NCI-H1092 (cell line): ENCODE results near the gene INPP4B.

ENCODE experiments used
- DNase-seq: peaks from one replicate; lab custom pipeline; 2025; lab: John Stamatoyannopoulos, UW

INPP4B gene

DNA sequence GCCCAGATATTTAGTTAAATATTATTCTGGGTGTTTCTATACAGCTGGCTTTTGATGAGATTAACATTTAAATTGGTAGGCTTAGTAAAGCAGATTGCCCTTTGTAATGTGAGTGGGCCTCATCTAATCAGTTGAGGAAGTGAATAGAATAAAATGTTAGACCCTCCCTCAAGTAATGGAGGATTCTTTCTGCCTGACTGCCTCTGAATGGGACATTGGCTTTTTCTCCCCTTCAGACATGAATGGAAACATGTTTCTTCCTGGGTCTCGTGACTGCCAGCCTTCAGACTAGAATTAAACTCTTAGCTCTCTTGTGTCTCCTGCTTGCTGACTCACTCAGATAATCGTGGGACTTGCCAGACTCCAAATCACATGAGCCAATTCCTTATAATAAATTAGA lies 266.7 kb downstream of the INPP4B start:
- DNase-seq = no peak

- no peak for DNase-seq
Observed at GRCh38 chr4:142574306-142574705, 271.8 kb downstream of the INPP4B start.

- no peak for DNase-seq
Observed at GRCh38 chr4:142572071-142572470, 274.0 kb downstream of the INPP4B start.

- DNase-seq = no peak
Observed at GRCh38 chr4:142567620-142568451, 278.3 kb downstream of the INPP4B start.

GRCh38 chr4:142567199-142567598 lies 278.9 kb downstream of the INPP4B start:
- no peak for DNase-seq

GRCh38 chr4:142566777-142567176 lies 279.3 kb downstream of the INPP4B start:
- DNase-seq = no peak

GRCh38 chr4:142566243-142566642 lies 279.9 kb downstream of the INPP4B start:
- DNase-seq = no peak

DNA sequence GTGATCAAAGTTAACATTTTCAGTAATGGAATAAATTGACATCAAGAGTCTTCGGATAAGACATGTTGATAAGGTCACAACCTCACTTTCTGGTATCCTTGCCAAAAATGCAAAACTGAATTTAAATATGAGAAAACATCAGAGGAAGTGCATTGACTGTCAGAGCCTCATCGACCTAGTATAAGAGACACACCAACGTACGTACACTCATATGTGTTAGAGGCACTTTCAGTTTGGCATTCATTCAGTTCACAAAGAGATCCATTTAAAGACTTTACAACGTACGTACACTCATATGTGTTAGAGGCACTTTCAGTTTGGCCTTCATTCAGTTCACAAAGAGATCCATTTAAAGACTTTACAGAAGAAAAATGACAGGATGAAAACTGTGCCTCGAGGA lies 280.3 kb downstream of the INPP4B start:
- DNase-seq = no peak

- DNase-seq = no peak
Observed at GRCh38 chr4:142563682-142564291, 282.3 kb downstream of the INPP4B start.

DNA sequence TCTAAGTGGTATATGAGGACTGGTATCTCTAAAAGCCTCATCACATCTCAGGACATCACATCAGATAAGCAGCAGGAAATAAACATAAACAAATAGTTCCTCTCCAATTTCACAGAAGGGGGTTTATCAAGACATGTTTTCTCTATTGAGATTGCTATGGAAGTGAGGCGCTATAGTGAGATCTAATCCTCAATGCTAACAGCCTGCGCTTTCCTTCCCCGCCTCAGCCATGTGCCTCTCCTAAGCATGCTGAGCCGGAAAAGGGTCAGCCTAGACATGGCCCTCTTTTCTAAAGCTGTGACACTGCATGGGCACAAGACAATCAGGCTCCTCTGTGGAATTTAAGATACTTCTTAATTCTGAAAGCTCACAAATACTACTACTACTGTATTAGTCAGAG lies 286.1 kb downstream of the INPP4B start:
- DNase-seq = no peak

GRCh38 chr4:142558851-142559250 lies 287.2 kb downstream of the INPP4B start:
- DNase-seq = no peak

- no peak for DNase-seq
Observed at GRCh38 chr4:142557239-142557801, 288.8 kb downstream of the INPP4B start.

GRCh38 chr4:142556570-142557238 lies 289.4 kb downstream of the INPP4B start:
- DNase-seq = no peak

- DNase-seq = no peak
Observed at GRCh38 chr4:142556048-142556447, 290.1 kb downstream of the INPP4B start.

GRCh38 chr4:142554412-142554811 lies 291.7 kb downstream of the INPP4B start:
- DNase-seq = no peak

DNA sequence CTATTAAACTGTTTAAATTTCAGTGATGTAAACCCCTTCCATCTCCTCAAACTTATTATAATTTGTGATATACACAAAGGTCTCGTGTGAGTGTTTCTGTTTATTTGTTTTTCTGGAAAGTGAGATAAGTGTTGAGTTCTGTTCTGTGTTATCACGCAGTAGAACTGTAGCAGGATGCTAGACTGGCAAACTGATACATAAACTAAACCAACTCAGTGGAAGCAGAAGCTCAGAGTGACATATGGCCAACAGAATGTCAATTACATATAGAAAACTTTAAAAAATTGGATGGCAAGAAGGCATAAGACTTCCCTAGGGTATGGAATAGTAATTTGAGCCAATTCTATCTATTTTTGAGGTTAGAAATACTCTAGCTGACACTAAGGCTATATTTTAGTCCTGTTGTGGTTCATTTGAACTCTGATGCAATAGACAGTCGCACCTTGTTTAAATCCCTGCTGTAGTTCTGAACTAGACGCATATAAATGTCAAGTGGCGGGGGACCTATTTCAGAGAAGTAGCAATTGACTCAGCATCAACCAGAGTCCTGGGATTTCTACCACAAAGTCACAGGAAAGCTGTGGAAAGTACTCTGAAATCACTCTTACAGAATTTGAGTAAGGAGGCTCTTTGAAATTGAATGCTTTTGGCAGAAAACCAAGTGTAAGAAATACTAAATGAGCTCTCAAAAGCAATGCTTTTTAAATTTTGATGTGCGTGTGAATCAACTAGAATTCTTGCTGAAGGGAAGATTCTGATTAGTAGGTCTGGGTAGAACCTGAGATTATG lies 294.4 kb downstream of the INPP4B start:
- DNase-seq = no peak

- no peak for DNase-seq
Observed at GRCh38 chr4:142550965-142551364, 295.1 kb downstream of the INPP4B start.

- DNase-seq = no peak
Observed at GRCh38 chr4:142549726-142550463, 296.2 kb downstream of the INPP4B start.

DNA sequence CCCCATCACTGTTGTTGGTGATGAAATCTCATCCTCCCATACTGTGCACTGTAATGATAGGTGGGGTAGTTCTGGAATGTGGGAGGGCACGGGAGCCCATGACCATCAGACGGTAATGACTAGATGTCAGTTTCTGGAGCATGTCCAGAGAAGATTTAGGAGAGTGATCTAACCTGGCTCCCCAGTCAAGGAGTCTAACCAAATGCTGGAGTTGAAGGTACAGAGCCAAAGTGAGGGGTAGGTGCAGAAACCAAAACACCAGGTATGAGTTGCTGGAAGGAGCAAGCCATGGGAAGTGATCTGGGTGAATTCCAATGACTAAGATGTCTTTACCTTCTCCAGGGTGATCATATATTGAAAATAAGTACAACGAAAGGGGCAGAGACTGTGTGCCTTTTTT lies 296.9 kb downstream of the INPP4B start:
- DNase-seq = no peak

DNA sequence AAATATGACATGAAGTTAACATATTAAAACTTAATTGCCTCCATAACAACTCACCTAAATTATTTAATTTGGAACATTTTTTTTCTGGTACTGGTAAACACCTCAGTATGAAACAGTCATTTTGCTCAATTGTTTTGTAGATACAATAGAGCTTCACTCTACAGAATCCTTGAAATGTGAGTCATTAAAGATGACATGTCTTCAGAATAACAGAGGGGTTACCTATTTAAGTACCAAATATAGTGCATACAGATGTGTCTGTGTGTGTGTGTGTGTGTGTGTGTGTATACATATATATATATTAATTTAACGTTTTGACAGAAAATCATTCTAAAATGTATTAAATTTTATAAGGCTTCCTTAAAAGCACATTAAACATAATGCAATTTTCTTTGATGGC lies 297.6 kb downstream of the INPP4B start:
- no peak for DNase-seq

DNA sequence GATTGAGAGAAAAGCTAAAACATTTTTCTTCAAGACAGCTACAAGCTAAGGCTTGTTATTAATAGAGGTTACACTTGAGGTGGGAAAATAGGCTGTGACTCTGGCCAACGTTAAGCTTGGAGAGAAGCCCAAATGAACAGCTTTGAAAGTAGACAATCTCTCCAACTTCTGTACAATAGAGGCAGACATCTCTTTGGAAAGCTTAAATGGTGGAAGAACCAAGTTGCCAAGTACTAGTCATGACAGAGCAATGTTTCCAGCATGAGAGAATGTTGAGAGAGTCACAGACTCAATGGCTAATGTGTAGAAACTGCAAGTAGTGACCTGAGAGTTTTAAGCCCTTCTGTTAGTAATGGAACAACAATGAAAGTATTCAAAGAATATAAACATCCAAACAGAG lies 298.1 kb downstream of the INPP4B start:
- DNase-seq = no peak
